PC-9 (cell line): Measurements from ENCODE around the gene RBM33. TPM values are rescaled to one million over a fixed set of nuclear protein-coding genes. Genes with fewer than 3 reads are reported as not detected.

Source experiments
- BruUV-seq: library from RNA; stranded (reverse); fragments of 400-500 nt; replicated peaks from 2 replicates; lab custom pipeline; 2021; lab: Mats Ljungman, UMichigan
- CTCF ChIA-PET: fragments of 300-600 bp; sonication (Branson Sonifier 250); formaldehyde crosslinking; loops from one replicate; lab custom pipeline; 2022; ENCODE audit warnings: antibody characterized with exemption; lab: Charles Lee
- POLR2A ChIA-PET: fragments of 300-600 bp; sonication (Branson Sonifier 250); formaldehyde crosslinking; loops from one replicate; lab custom pipeline; 2022; ENCODE audit warnings: antibody characterized with exemption; ENCODE audit not compliant: unreplicated experiment; lab: Charles Lee
- DNase-seq, 2 experiments: peaks; one replicate each; pipeline versions ENCODE4 v3.0.0 to v3.0.0-alpha.2; 2015 to 2022; ENCODE audit warnings: mixed read lengths in 1 of 2
- H2AFZ ChIP-seq: fragments of 200-600 bp; sonication (generic); 2 replicates; pipeline ENCODE4 v1.8.1; 2017; ENCODE audit warnings: antibody characterized with exemption
- H3F3A ChIP-seq: fragments of 200-600 bp; sonication (generic); 2 replicates; pipeline ENCODE4 v1.8.1; 2017; ENCODE audit warnings: antibody characterized with exemption, mild to moderate bottlenecking, low read depth; ENCODE audit not compliant: insufficient read depth
- H3K27ac ChIP-seq: fragments of 200-600 bp; sonication (generic); 2 replicates; pipeline ENCODE4 v1.6.1; 2016; ENCODE audit warnings: mixed run types
- H3K27me3 ChIP-seq: fragments of 200-600 bp; sonication (generic); 2 replicates; pipeline ENCODE4 v1.6.1; 2016; ENCODE audit warnings: low read depth, mixed run types; ENCODE audit not compliant: insufficient read depth
- H3K36me3 ChIP-seq: fragments of 200-600 bp; sonication (generic); 2 replicates; pipeline ENCODE4 v1.6.1; 2016; ENCODE audit warnings: low read depth, mixed run types
- H3K4me1 ChIP-seq: fragments of 200-600 bp; sonication (generic); replicated peaks from 2 replicates; pipeline ENCODE4 v1.6.1; 2016; ENCODE audit warnings: mixed run types; ENCODE audit not compliant: insufficient read depth
- H3K4me2 ChIP-seq: fragments of 200-600 bp; sonication (generic); 2 replicates; pipeline ENCODE4 v1.6.1; 2017; ENCODE audit warnings: mixed run types
- H3K4me3 ChIP-seq: fragments of 200-600 bp; sonication (generic); 2 replicates; pipeline ENCODE4 v1.6.1; 2016; ENCODE audit warnings: mixed run types
- H3K79me2 ChIP-seq: fragments of 200-600 bp; sonication (generic); 2 replicates; pipeline ENCODE4 v1.6.1; 2017; ENCODE audit warnings: low read depth, mixed run types
- H3K9me2 ChIP-seq: fragments of 200-600 bp; sonication (generic); 2 replicates; pipeline ENCODE4 v1.8.1; 2017; ENCODE audit warnings: mild to moderate bottlenecking; ENCODE audit not compliant: insufficient read depth
- H3K9me3 ChIP-seq: fragments of 200-600 bp; sonication (generic); 2 replicates; pipeline ENCODE4 v1.8.1; 2016; ENCODE audit warnings: low read depth; ENCODE audit not compliant: insufficient read depth
- H4K20me1 ChIP-seq: fragments of 200-600 bp; sonication (generic); 2 replicates; pipeline ENCODE4 v1.8.1; 2017; ENCODE audit not compliant: insufficient read depth
- CTCF ChIP-seq: fragments of 200-600 bp; sonication (generic); conservative IDR thresholded peaks from 2 replicates; pipeline ENCODE4 v1.6.1; 2017; ENCODE audit warnings: mixed run types, antibody characterized with exemption, mild to moderate bottlenecking, moderate library complexity
- EZH2 ChIP-seq: fragments of 200-600 bp; sonication (generic); IDR thresholded peaks from 2 replicates; pipeline ENCODE4 v1.8.0; 2017; ENCODE audit warnings: antibody characterized with exemption, low read depth
- intact Hi-C: fragments of 100-400 bp; cut with micrococcal nuclease; formaldehyde crosslinking; loops from one replicate; pipeline ENCODE4 v1.10.0; 2022; ENCODE audit not compliant: unreplicated experiment
- total RNA-seq: library from RNA; stranded (reverse); gene quantifications from 2 replicates; pipeline ENCODE4 v1.2.3, GENCODE V29; 2021

RBM33 gene
- total RNA-seq, 1 experiment from 2014 or later = 85.7 TPM

- peaks cover 87% of the 10 kb centered on the region for H4K20me1 ChIP-seq
- H3K27me3 ChIP-seq = no peaks in the 10 kb centered on the region
- no peaks in the 10 kb centered on the region for H3F3A ChIP-seq
- H3K9me3 ChIP-seq = no peaks in the 10 kb centered on the region
- CTCF ChIA-PET = no interaction called here
- H3K9me2 ChIP-seq = no peaks in the 10 kb centered on the region
- BruUV-seq = no TSS peak
- POLR2A ChIA-PET = no interaction called here
- H3K4me1 ChIP-seq = no peaks in the 10 kb centered on the region
- H2AFZ ChIP-seq = no peak overlapping the region
- TF ChIP-seq EZH2 (no peak), CTCF (no peak)
- no peak overlapping the region for H3K4me2 ChIP-seq
- H3K79me2 ChIP-seq = peaks cover 60% of the 10 kb centered on the region
- DNase-seq = no peak
- H3K36me3 ChIP-seq = no peaks in the 10 kb centered on the region; the same call in 1 of the 2 replicates
- no peak overlapping the region for H3K4me3 ChIP-seq
- H3K27ac ChIP-seq = no peak overlapping the region
- intact Hi-C loops = no loop called here
Measured at GRCh38 chr7:155753446-155753965, 109.0 kb downstream of the RBM33 start.

- DNase-seq = no peak
- H3K36me3 ChIP-seq = no peaks in the 10 kb centered on the region; the same call in 1 of the 2 replicates
- POLR2A ChIA-PET = no interaction called here
- H3K27ac ChIP-seq = no peak overlapping the region
- H3K27me3 ChIP-seq = no peaks in the 10 kb centered on the region
- H2AFZ ChIP-seq = no peak overlapping the region
- BruUV-seq = no TSS peak
- no peak overlapping the region for H3K4me3 ChIP-seq
- intact Hi-C loops = no loop called here
- no peaks in the 10 kb centered on the region for H3K9me2 ChIP-seq
- no peaks in the 10 kb centered on the region for H3K9me3 ChIP-seq
- TF ChIP-seq EZH2 (no peak), CTCF (no peak)
- no peak overlapping the region for H3K4me2 ChIP-seq
- peaks cover 85% of the 10 kb centered on the region for H4K20me1 ChIP-seq
- peaks cover 54% of the 10 kb centered on the region for H3K79me2 ChIP-seq
- no peaks in the 10 kb centered on the region for H3F3A ChIP-seq
- H3K4me1 ChIP-seq = no peaks in the 10 kb centered on the region
- CTCF ChIA-PET = interaction anchor here (0.7 kb wide), 1 partner anchor 1172 kb away, joined by 3 read pairs; no protein-coding TSS in a partner anchor
Measured at GRCh38 chr7:155754165-155754564, 109.7 kb downstream of the RBM33 start.

- intact Hi-C loops = no loop called here
- Histone ChIP-seq H3K79me2 (peaks cover 51% of the 10 kb centered on the region), H3K36me3 (no peaks in the 10 kb centered on the region; the same call in 1 of the 2 replicates), H3K4me3 (no peak overlapping the region), H3K4me2 (no peak overlapping the region), H3K9me3 (no peaks in the 10 kb centered on the region), H4K20me1 (peaks cover 82% of the 10 kb centered on the region), H3K27ac (no peak overlapping the region), H3F3A (no peaks in the 10 kb centered on the region), H2AFZ (no peak overlapping the region), H3K27me3 (no peaks in the 10 kb centered on the region), H3K9me2 (no peaks in the 10 kb centered on the region), H3K4me1 (no peaks in the 10 kb centered on the region)
- BruUV-seq = no TSS peak
- CTCF ChIA-PET = interaction anchor here (0.7 kb wide), 1 partner anchor 1172 kb away, joined by 3 read pairs; no protein-coding TSS in a partner anchor
- no peak for TF ChIP-seq EZH2
- no peak for TF ChIP-seq CTCF
- POLR2A ChIA-PET = interaction anchor here (0.7 kb wide), 1 partner anchor 9 kb away, joined by 3 read pairs; no protein-coding TSS in a partner anchor
- DNase-seq = no peak
Measured at GRCh38 chr7:155755026-155755425, 110.6 kb downstream of the RBM33 start.
